ENCODE measurements around the gene BMPR1A.
A peak's percentile ranks its signal among the peaks of the same experiment; 100 is the strongest.

The BMPR1A gene

DNA sequence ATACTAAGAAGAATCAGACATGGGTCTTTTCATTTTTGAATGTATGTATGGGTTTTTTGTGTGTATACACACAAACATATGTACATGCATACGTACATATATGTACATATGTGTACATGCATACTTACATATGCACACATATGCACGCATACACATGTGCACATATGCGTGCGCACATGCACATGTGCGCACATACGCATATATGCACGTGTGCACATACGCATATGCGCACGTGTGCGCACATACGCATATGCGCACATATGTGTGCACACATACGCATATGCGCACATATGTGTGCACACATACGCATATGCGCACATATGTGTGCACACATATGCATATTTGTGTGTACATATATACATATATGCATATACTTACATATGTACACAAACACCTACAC is 4.9 kb upstream of the BMPR1A start:
- in situ Hi-C loops (cut with MboI; ENCODE audit: low sequenced_read_pairs, unreplicated experiment) = no loop called here
- no peak for DNase-seq (ENCODE audit: low spot score)
- TF ChIP-seq, protein P1, sequence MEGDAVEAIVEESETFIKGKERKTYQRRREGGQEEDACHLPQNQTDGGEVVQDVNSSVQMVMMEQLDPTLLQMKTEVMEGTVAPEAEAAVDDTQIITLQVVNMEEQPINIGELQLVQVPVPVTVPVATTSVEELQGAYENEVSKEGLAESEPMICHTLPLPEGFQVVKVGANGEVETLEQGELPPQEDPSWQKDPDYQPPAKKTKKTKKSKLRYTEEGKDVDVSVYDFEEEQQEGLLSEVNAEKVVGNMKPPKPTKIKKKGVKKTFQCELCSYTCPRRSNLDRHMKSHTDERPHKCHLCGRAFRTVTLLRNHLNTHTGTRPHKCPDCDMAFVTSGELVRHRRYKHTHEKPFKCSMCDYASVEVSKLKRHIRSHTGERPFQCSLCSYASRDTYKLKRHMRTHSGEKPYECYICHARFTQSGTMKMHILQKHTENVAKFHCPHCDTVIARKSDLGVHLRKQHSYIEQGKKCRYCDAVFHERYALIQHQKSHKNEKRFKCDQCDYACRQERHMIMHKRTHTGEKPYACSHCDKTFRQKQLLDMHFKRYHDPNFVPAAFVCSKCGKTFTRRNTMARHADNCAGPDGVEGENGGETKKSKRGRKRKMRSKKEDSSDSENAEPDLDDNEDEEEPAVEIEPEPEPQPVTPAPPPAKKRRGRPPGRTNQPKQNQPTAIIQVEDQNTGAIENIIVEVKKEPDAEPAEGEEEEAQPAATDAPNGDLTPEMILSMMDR (IDR thresholded peaks at IDR 0.05; ENCODE audit: borderline replicate concordance, control extremely low read depth, extremely low read depth, insufficient read depth, missing control alignments) = no peak

DNA sequence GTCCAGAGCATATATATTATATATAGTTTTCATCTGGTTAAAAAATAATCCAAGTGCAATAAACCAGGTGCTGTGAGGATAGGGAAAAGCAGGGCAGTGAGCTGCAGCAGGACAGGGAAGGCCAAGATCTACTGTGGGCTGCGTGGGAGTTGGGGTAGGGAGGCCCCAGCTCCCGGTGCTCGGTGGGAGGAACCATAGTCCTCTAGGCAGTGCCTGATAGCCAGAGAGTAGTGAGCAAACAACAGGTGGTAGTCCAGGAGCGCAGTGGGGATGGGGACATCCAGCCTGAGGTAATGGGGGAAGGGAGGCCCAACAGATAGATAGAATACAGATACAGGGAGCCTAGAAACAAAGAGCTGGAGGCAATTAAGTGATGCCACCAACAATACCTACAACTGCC is 4.1 kb upstream of the BMPR1A start:
- no peak for DNase-seq (ENCODE audit: low spot score)
- in situ Hi-C loops (cut with MboI; ENCODE audit: low sequenced_read_pairs, unreplicated experiment) = no loop called here
- TF ChIP-seq, protein P1 (IDR thresholded peaks at IDR 0.05; ENCODE audit: borderline replicate concordance, control extremely low read depth, extremely low read depth, insufficient read depth, missing control alignments) = no peak

DNA sequence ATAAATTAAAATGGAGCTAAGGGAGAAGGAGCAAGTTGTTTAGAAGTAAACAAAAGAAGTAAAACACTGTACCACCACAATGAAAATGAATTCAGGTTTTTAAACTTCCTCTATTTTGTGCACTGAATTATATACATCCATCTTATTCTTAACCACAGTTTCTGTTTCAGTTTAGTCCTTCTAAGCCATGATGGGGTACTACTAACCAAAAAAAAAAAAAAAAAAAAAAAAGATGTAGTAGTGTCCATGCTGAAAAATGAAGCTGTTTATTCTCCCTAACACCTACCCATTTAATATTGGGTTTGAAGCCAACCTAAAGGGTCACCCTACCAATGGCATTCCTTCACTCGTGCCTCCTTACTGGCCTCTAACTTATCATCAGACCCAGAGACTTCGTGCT is 3.4 kb upstream of the BMPR1A start:
- TF ChIP-seq, protein P1 (IDR thresholded peaks at IDR 0.05; ENCODE audit: borderline replicate concordance, control extremely low read depth, extremely low read depth, insufficient read depth, missing control alignments) = no peak
- peak; percentile 45 for DNase-seq (ENCODE audit: low spot score)
- in situ Hi-C loops (cut with MboI; ENCODE audit: low sequenced_read_pairs, unreplicated experiment) = no loop called here

DNA sequence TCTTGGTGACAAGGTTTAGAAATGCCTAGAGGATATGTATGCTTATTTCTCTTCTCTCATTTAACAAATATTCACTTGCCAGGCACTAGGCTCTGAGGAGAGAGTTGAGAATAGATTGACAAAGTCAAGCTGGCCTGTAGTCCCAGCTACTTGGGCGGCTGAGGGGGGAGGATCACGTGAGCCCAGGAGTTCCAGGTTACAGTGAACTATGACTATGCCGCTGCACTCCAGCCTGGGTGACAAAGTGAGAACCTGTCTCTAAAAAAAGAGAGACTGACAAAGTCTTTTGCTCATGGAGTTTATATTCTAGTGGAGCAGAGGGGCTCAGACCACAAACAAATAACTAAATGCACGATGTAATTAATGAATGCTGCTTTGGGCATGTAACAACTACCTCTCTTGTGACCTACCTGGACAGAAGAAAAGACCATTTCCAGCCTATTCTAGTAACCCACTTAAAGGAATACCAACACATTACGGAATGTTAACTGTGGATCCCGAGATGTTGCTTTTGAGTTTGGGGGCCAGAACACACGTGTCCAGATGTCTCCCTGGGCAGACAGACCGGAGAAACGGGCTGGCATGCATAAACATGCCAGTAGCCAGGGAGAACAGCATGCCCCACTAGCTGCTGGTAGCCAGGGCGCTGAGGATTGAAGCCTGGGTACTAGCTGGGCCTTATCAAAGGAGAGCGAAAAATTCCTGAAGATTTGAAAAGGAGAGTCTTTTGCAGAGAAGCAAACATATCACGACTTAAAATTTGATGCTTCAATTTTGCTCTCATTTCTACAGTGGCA is 2.6 kb upstream of the BMPR1A start:
- DNase-seq (ENCODE audit: low spot score) = no peak
- TF ChIP-seq, protein P1 (IDR thresholded peaks at IDR 0.05; ENCODE audit: borderline replicate concordance, control extremely low read depth, extremely low read depth, insufficient read depth, missing control alignments) = no peak
- in situ Hi-C loops (cut with MboI; ENCODE audit: low sequenced_read_pairs, unreplicated experiment) = no loop called here

DNA sequence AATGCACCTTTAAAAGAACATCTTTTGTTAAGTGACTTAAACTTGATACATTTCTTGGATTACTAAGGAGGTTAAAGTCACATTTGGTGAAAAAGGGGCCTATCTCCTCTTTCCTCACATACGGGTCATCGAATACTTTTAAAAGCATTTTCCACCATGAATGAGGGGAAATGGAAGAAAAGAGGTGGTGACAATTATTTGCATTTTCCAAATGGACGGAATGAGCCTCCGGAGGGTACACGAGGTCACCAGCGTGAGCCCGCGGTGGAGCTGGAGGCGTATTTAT is 1.0 kb upstream of the BMPR1A start:
- TF ChIP-seq, protein P1 (IDR thresholded peaks at IDR 0.05; ENCODE audit: borderline replicate concordance, control extremely low read depth, extremely low read depth, insufficient read depth, missing control alignments) = no peak
- in situ Hi-C loops (cut with MboI; ENCODE audit: low sequenced_read_pairs, unreplicated experiment) = no loop called here
- no peak for DNase-seq (ENCODE audit: low spot score)

DNA sequence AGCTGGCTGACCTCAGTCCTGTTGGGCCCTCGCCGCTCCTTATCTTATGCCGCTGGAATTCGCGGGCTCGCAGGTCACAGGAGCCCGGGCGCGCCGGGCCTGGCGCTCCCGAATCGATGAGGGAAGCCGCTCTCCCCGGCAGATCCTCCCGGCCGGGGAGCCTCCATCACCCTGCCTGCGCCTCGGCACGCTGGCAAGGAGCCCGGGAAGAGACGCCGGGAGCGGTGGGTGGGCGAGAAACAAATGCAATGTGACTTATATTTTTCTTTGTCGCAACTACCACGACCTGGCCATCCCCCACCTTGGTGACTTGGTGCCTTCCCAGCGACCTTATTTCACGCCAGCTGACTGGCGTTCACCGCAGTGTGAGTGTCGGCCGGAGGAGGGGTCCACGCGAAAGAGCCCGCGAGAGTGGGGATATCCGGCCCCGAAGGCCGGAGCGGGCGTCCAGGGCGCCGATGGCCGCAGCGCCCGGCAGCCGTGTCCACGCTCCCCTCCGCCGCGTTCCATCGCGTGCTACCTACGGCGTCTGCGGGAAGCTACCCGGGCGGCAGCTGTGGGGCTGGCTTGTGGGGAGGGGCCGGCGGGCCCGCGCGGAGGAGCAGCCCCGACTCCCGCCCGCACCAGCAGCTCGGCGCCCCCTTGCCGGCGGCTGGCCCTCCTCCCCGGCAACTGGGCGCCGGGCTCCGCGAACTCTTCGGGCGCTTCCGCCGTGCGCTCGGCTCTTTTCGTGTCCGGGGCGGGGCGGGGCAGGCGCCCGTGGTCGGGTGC is 494 bp upstream of the BMPR1A start:
- in situ Hi-C loops (cut with MboI; ENCODE audit: low sequenced_read_pairs, unreplicated experiment) = no loop called here
- peak; percentile 96 for DNase-seq (ENCODE audit: low spot score)
- TF ChIP-seq, protein P1 (IDR thresholded peaks at IDR 0.05; ENCODE audit: borderline replicate concordance, control extremely low read depth, extremely low read depth, insufficient read depth, missing control alignments) = no peak

All from GM13976 (cell line).